CD4-positive, alpha-beta T cell treated with Interleukin-15 for 1 hour (primary cell): ENCODE results near the gene CALCR.
"Not testable (repeated sequence)": the region's sequence is repeated elsewhere in the genome, so short reads cannot be mapped to it uniquely, and the experiment has no call there.

Experiments used
- DNase-seq: peaks from one replicate; pipeline ENCODE4 v3.0.0-alpha.2; 2020

CALCR gene

GRCh38 chr7:93559639-93560491, 14.7 kb downstream of the CALCR start:
- no peak for DNase-seq

- DNase-seq = no peak
Measured at GRCh38 chr7:93558705-93559614, 15.6 kb downstream of the CALCR start.

- no peak for DNase-seq
Measured at GRCh38 chr7:93551931-93552330, 22.6 kb downstream of the CALCR start.

DNA sequence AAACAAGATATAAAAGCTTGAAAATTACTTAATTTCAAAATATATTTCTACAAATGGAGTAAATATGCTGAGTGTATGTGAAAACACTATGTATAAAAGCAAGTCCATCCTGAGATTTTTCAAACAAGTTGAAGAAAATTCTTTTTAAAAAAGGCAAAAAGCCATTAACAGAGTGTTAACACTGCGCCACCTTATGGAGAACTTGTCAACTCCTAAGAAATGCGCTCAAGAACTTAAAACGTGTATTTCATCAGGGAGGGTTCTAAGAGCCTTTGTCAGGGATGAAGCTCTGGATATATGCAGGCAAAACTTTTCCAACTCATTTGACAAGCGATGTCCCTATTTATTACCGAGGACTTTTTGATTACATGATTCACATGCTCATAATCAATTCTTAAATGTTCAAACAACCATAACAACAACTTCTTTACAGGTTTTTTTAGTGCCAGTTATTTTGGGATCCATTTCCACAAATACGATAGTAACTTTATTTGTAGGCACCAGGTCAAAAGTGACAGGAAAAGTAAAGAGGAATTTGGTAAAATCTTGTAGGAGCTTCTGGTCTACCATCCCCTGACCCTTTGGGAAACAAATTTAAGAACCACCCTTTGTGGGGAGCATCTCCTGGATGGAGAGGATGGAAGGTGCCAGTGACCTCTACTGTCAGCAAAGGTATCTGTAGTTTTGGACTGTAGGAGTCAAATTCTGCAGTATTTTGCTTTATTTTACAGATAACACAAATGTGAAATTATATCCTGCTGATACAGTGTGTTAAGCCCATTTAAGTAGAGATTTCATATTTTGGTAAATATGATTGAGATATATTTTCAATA, 23.2 kb downstream of the CALCR start:
- no peak for DNase-seq

DNA sequence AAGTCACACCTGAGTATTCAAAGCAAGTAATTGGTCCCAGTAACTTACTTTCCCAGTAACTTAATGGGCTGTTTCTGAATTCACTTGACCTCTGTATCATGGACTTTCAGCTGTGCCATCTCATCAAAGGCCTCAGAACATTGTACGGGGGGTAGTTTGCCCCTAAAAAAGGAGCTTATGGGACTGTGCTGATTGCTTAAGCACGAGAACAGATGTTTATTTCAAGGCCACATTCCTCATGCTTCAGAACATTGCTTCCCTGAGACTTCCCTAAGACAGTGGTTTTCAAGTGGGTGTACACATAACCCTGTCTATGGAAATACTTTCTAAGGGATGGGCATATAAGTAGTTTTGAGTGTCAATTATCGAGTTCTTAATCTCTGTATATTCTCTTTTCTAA, 26.8 kb downstream of the CALCR start:
- DNase-seq = no peak

DNA sequence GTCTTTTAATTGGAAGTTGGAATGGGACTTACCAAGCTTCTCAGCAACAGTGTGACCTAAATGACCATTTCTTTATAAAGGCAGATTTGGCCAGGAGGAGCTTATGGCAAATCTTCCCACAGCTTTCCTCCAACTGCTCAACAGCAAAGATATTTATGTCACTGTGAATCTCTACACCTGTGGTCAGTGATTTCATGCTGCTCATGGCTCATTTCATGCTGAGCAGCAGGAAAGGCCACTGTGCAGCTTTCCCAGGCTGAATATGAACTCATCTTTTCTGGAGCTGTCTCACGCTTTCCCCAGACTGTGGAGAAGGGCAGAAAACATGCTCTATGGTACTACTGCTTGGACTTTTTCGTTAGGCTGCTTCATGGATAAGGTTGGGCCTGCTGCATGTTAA, 29.8 kb downstream of the CALCR start:
- DNase-seq = no peak

GRCh38 chr7:93538061-93538460, 36.5 kb downstream of the CALCR start:
- no peak for DNase-seq

- no peak for DNase-seq
Measured at GRCh38 chr7:93535616-93536015, 38.9 kb downstream of the CALCR start.

DNA sequence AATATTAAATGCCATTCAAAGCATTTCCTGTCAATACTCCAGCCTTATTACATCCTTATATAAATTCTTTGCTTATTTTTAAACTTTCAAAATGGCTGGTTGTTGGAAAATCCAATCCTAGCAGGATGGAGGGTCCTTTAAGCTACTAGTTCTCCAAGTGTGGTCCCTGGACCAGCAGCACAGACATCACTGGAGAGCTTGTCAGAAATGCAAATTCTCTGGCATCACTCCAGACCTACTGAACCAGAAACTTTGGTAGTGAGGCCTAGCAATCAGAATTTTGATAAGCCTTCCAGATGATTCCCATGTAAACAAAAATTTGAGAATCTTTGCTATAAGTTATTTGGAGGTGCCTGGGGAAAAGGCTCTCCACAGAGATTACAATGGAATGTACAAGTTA, 43.8 kb downstream of the CALCR start:
- DNase-seq = no peak

DNA sequence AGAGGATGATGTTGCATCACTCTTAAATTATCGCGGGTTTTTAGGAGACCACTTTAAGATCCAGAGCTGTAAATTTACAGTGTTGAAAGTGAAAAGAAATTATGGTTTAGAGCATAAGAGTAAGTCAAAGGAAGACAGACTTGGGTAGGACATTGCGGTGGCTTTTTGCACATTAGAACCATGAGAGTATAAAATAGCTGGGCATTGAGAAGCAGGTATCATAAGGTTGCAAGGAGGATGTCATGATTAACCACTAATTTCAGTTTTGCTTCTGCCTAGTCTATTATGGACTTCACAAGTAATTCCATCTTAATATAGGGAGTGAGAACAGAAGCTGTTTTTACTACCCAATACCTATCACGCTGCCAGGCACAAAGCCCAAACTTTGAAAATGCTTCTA, 57.7 kb downstream of the CALCR start:
- no peak for DNase-seq

- DNase-seq = no peak
Measured at GRCh38 chr7:93515144-93515543, 59.4 kb downstream of the CALCR start.

GRCh38 chr7:93509303-93509702, 65.2 kb downstream of the CALCR start:
- no peak for DNase-seq

DNA sequence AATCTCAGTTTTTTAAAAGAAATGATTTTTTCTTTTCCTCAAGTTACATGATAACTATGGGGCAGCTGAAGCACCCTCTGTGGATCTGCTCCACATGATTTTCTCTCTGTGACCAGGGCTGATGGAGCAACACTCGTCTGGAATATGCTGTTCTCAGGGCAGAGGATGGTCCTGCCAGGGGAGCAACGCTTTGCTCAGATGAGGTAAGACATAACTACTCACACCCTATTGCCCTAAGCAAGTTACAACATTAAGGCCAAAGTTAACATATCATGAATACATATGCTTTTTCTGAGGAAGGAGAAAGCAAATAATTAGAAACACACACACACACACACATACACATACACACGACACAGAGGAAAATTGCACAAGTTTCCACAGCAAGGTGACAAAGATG, 71.4 kb downstream of the CALCR start:
- no peak for DNase-seq

DNA sequence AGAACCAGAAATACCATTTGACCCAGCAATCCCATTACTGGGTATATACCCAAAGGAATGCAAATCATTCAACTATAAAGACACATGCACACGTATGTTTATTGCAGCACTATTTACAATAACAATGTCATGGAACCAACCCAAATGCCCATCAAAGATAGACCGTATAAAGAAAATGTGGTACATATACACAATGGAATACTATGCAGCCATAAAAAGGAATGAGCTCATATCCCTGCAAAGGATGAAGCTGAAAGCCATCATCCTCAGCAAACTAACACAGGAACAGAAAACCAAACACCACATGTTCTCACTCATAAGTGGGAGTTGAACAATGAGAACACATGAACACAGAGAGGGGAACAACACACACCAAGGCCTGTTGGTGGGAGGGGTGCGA, 82.7 kb downstream of the CALCR start:
- not testable (repeated sequence) for DNase-seq

DNA sequence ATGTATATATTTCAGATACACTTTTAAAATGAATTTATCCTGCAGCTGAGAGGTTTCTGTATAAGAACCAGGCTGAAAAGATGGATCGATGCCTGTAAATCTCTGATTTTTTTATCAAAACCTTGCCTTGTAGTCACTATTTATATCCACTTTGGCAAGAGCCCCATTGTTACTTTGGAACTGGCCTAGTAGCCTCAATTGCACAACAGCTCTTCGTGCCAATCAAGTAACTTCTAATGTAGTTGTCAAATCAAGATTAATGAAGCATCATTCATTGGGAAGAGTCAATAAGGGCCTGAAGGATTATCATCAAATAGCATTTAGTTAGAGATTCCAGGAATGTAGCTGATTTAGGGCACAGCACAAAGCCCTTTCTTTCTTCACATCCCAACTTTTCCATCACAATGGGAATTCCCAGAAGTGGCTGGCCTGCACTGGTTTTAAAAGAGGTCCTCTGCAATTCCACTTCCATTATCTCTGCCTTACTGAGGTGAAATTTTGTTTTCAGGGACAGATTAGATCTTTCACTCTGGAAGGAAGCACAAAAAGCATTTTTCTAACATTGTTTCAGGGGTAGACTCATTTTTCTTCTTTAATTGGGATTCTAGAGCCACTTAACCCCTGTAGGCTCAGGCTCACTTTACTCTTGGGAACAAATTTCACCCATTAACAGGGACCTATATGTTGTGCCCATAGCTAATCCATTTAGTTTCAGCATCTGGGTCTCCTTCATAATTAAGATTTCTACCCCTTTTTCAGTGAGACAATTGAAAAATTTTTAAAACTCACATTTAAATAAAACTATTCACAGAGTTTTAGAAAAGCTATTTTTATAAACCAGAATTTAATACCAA, 97.8 kb downstream of the CALCR start:
- no peak for DNase-seq

DNA sequence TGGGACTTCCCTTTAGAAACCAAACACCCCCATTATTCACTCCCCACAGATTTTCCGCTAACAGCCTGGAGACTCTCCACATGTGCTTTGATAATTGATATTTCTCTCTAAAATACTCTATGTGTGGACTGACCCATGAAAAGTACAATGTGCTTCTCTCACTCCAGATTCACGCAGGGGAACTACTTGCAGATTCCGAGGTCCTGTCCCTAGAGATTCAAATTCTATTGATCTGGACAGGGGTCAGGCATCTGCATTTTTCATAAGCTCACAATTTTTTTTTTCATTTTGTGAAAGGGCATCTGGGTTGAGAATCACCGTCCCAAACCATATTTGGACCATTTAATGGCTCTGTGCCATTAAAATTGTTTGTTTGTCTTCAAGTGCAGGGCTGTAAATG, 98.7 kb downstream of the CALCR start:
- DNase-seq = no peak

GRCh38 chr7:93471456-93471855, 103.1 kb downstream of the CALCR start:
- DNase-seq = no peak

DNA sequence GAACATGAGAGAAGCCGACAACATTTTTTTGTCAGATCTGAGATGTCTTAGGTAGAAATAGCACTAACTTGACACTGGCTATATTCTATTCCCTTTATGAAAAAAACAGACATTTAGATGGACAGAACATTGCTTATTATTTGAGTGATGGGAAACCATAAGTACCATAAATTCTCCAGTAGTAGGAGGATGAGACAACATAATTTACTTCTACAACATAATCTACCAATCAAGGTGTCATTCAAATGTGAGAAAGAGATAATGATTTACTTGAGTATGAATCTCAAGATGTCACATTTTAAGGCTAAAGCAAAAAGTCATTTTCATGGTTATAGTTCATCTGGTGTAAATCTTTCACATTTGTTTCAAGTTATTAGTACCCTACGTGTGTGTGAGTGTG, 110.8 kb downstream of the CALCR start:
- no peak for DNase-seq

DNA sequence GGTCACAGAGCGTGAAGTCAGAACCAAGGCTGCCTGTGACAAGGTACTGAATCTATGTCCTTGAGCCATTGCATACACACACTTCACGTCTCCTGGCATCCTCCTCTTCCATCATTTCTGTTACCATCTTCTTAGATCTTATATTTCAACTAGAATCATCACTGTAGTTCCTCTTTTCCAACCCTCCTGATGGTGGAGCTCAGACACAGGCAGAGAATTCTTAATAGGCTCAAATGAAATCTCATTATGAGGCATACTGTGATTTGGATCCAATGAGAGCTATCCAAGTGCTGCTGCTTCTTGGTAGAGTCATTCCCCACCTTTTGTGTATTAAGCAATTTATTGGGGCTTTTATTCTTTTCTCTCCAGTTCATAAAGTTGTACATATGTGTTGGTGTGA, 113.2 kb downstream of the CALCR start:
- DNase-seq = no peak

GRCh38 chr7:93453262-93453661, 121.3 kb downstream of the CALCR start:
- no peak for DNase-seq

- no peak for DNase-seq
Measured at GRCh38 chr7:93448176-93448575, 126.3 kb downstream of the CALCR start.

GRCh38 chr7:93447509-93447908, 127.0 kb downstream of the CALCR start:
- DNase-seq = no peak
